ENCODE measurements around the gene ZNF879.

ZNF879 gene

DNA sequence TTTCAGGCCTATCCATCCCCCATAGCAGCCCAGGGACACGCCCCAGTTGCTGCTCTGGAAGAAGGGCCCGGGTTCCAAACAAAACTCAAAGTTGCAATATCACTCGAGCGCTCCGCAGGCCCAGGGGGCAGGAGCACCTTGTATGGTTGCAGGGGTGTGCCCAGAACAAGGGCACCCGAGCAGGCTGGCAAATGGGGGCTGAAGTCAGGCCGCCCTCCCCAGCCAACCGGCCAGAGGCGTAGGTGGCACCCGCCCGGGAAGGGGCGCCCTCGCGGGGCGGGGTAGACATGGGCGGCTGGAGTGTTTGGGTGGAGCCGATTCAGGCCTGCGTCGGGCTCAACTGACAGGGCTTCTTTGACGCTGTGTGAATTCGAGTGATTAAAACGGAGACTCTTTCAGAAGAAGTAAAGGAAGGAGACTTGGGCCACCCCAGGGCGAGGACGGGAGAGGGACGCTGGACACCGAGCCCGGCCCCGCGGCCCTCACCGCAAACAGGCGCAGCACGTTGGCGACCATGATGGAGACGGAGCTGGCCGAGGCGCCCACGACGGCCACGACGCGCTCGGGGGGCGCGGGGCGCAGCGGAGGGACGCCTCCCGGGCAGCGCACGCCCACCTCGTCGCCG is 29.5 kb upstream of the ZNF879 start:
- Histone ChIP-seq H3K79me2 (ENCODE audit: insufficient read depth, low read length) (no peaks in the 10 kb centered on the region), H2AFZ (ENCODE audit: low read length) (no peak overlapping the region), H3K36me3 (ENCODE audit: insufficient read depth, low read length) (no peaks in the 10 kb centered on the region), H3F3A (ENCODE audit: insufficient read depth, low read length) (no peaks in the 10 kb centered on the region), H3K4me3 (ENCODE audit: low read depth, low read length, poor library complexity, severe bottlenecking) (no peak overlapping the region), H3K4me1 (ENCODE audit: insufficient read depth, low read length, severe bottlenecking) (no peaks in the 10 kb centered on the region), H3K9me2 (ENCODE audit: low read depth, low read length) (no peaks in the 10 kb centered on the region), H3K9me3 (ENCODE audit: low read length) (no peaks in the 10 kb centered on the region), H3K27me3 (ENCODE audit: insufficient read depth, low read length) (no peaks in the 10 kb centered on the region), H3K4me2 (ENCODE audit: low read length) (no peak overlapping the region), H3K27ac (ENCODE audit: low read depth, low read length, poor library complexity, severe bottlenecking) (no peak overlapping the region), H4K20me1 (ENCODE audit: insufficient read depth, low read length) (no peaks in the 10 kb centered on the region), H3K9ac (ENCODE audit: low read length) (no peak overlapping the region)
- no peak for TF ChIP-seq EZH2 (IDR thresholded peaks at IDR 0.05; ENCODE audit: borderline replicate concordance, low read length)
- TF ChIP-seq, protein P1, sequence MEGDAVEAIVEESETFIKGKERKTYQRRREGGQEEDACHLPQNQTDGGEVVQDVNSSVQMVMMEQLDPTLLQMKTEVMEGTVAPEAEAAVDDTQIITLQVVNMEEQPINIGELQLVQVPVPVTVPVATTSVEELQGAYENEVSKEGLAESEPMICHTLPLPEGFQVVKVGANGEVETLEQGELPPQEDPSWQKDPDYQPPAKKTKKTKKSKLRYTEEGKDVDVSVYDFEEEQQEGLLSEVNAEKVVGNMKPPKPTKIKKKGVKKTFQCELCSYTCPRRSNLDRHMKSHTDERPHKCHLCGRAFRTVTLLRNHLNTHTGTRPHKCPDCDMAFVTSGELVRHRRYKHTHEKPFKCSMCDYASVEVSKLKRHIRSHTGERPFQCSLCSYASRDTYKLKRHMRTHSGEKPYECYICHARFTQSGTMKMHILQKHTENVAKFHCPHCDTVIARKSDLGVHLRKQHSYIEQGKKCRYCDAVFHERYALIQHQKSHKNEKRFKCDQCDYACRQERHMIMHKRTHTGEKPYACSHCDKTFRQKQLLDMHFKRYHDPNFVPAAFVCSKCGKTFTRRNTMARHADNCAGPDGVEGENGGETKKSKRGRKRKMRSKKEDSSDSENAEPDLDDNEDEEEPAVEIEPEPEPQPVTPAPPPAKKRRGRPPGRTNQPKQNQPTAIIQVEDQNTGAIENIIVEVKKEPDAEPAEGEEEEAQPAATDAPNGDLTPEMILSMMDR (IDR thresholded peaks at IDR 0.05; ENCODE audit: low read length): no peak

- no peaks in the 10 kb centered on the region for H3K9me3 ChIP-seq (ENCODE audit: low read length)
- H3F3A ChIP-seq (ENCODE audit: insufficient read depth, low read length): no peaks in the 10 kb centered on the region
- H3K4me2 ChIP-seq (ENCODE audit: low read length): no peak within 1 kb of the TSS
- H3K36me3 ChIP-seq (ENCODE audit: insufficient read depth, low read length): no peaks in the 10 kb centered on the region
- no peaks in the 10 kb centered on the region for H4K20me1 ChIP-seq (ENCODE audit: insufficient read depth, low read length)
- TF ChIP-seq EZH2 (IDR thresholded peaks at IDR 0.05; ENCODE audit: borderline replicate concordance, low read length): no peak
- TF ChIP-seq, protein P1 (IDR thresholded peaks at IDR 0.05; ENCODE audit: low read length): no peak
- H2AFZ ChIP-seq (ENCODE audit: low read length): no peak within 1 kb of the TSS
- no peak within 1 kb of the TSS for H3K27ac ChIP-seq (ENCODE audit: low read depth, low read length, poor library complexity, severe bottlenecking)
- H3K79me2 ChIP-seq (ENCODE audit: insufficient read depth, low read length): no peaks in the 10 kb centered on the region
- no peaks in the 10 kb centered on the region for H3K4me1 ChIP-seq (ENCODE audit: insufficient read depth, low read length, severe bottlenecking)
- H3K4me3 ChIP-seq (ENCODE audit: low read depth, low read length, poor library complexity, severe bottlenecking): no peak within 1 kb of the TSS
- H3K9ac ChIP-seq (ENCODE audit: low read length): no peak within 1 kb of the TSS
- H3K27me3 ChIP-seq (ENCODE audit: insufficient read depth, low read length): no peaks in the 10 kb centered on the region
- H3K9me2 ChIP-seq (ENCODE audit: low read depth, low read length): no peaks in the 10 kb centered on the region
Measured at GRCh38 chr5:178994580-178995340, 28.8 kb upstream of the ZNF879 start, which contains the start of gene GRM6. Gene GRM6 (minus strand): TSS chr5:178995320. CDS start chr5:178994944, 376 bp downstream.

DNA sequence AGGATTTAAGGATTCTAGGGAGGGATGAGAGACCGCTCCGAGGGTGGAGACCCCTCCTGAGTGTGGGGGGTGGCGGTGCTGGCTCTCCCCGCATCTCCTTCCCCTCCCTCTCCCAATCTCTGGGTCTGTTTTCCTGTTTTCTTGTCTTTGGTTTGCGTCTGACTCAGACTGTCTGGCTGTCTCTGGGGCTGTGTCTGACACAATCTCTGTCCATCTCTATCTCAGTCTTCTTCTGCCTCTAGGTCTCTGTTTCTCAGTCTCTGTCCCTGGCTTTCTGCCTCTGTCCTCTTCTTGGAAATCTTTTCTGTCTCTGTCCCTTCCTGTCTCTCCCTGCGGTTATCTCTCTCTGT is 28.3 kb upstream of the ZNF879 start:
- H3K79me2 ChIP-seq (ENCODE audit: insufficient read depth, low read length): no peaks in the 10 kb centered on the region
- H3F3A ChIP-seq (ENCODE audit: insufficient read depth, low read length): no peaks in the 10 kb centered on the region
- H3K4me2 ChIP-seq (ENCODE audit: low read length): no peak overlapping the region
- H3K4me1 ChIP-seq (ENCODE audit: insufficient read depth, low read length, severe bottlenecking): no peaks in the 10 kb centered on the region
- H3K9me2 ChIP-seq (ENCODE audit: low read depth, low read length): no peaks in the 10 kb centered on the region
- H3K4me3 ChIP-seq (ENCODE audit: low read depth, low read length, poor library complexity, severe bottlenecking): no peak overlapping the region
- no peak overlapping the region for H2AFZ ChIP-seq (ENCODE audit: low read length)
- H3K27me3 ChIP-seq (ENCODE audit: insufficient read depth, low read length): no peaks in the 10 kb centered on the region
- TF ChIP-seq EZH2 (IDR thresholded peaks at IDR 0.05; ENCODE audit: borderline replicate concordance, low read length): no peak
- TF ChIP-seq, protein P1 (IDR thresholded peaks at IDR 0.05; ENCODE audit: low read length): no peak
- no peaks in the 10 kb centered on the region for H3K9me3 ChIP-seq (ENCODE audit: low read length)
- no peak overlapping the region for H3K27ac ChIP-seq (ENCODE audit: low read depth, low read length, poor library complexity, severe bottlenecking)
- H3K36me3 ChIP-seq (ENCODE audit: insufficient read depth, low read length): no peaks in the 10 kb centered on the region
- no peaks in the 10 kb centered on the region for H4K20me1 ChIP-seq (ENCODE audit: insufficient read depth, low read length)
- no peak overlapping the region for H3K9ac ChIP-seq (ENCODE audit: low read length)
